Activated naive CD8-positive, alpha-beta T cell (primary cell): ENCODE results near the gene PLA2G4B.

Experiments used
- H3K27ac Mint-ChIP-seq: one replicate; pipeline ENCODE4 v1.8.0; 2021; ENCODE audit warnings: mixed read lengths
- H3K27me3 Mint-ChIP-seq: one replicate; pipeline ENCODE4 v1.8.0; 2021; ENCODE audit warnings: mixed read lengths
- H3K36me3 Mint-ChIP-seq: one replicate; pipeline ENCODE4 v1.8.0; 2021; ENCODE audit warnings: mixed read lengths
- H3K4me1 Mint-ChIP-seq: one replicate; pipeline ENCODE4 v1.8.0; 2021; ENCODE audit warnings: low read depth, mixed read lengths
- H3K4me3 Mint-ChIP-seq: one replicate; pipeline ENCODE4 v1.8.0; 2021; ENCODE audit warnings: mild to moderate bottlenecking, mixed read lengths
- H3K9me3 Mint-ChIP-seq: one replicate; pipeline ENCODE4 v1.8.0; 2021; ENCODE audit warnings: low read depth, mixed read lengths

The PLA2G4B gene

DNA sequence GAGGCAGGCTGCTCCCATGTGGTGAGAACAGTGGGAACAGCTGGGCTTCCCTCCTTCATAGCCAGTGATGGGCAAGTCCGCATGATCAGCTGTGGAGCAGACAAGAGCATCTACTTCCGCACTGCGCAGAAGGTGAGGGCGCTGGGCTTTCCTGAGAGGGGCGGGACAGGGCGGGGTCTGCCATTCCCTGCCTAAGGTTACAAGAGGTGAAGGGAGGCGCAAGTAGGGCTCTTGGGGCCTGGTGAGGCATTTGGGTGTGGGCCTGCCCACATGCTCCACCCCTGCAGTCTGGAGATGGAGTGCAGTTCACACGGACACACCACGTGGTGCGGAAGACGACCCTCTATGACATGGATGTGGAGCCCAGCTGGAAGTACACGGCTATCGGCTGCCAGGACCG lies 21.3 kb upstream of the PLA2G4B start:
- Mint-ChIP-seq H3K9me3 (no peaks in the 10 kb centered on the region), H3K27me3 (no peaks in the 10 kb centered on the region), H3K27ac (no peak overlapping the region), H3K36me3 (peaks cover 3% of the 10 kb centered on the region), H3K4me3 (no peak overlapping the region), H3K4me1 (no peaks in the 10 kb centered on the region)

DNA sequence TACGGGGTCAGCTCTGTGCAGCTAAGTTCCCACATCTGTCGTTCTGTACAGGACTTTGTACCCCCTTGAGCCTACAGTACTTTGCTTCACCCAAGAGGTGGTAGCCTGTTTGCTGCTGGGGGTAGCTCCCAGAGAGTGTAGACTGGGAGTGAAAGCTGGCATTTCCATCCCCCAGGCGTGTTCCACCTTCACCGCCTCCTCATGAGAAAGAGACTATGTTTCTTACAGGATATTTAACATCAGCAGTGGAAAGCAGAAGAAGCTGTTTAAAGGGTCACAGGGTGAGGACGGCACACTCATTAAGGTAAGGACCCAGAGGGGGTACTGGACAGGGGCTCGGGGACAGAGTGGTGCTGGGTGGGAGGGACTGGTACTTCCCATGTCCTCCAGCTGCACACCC lies 20.9 kb upstream of the PLA2G4B start:
- H3K27ac Mint-ChIP-seq, result no peak overlapping the region
- no peaks in the 10 kb centered on the region for H3K27me3 Mint-ChIP-seq
- peaks cover 3% of the 10 kb centered on the region for H3K36me3 Mint-ChIP-seq
- no peaks in the 10 kb centered on the region for H3K9me3 Mint-ChIP-seq
- no peaks in the 10 kb centered on the region for H3K4me1 Mint-ChIP-seq
- no peak overlapping the region for H3K4me3 Mint-ChIP-seq

DNA sequence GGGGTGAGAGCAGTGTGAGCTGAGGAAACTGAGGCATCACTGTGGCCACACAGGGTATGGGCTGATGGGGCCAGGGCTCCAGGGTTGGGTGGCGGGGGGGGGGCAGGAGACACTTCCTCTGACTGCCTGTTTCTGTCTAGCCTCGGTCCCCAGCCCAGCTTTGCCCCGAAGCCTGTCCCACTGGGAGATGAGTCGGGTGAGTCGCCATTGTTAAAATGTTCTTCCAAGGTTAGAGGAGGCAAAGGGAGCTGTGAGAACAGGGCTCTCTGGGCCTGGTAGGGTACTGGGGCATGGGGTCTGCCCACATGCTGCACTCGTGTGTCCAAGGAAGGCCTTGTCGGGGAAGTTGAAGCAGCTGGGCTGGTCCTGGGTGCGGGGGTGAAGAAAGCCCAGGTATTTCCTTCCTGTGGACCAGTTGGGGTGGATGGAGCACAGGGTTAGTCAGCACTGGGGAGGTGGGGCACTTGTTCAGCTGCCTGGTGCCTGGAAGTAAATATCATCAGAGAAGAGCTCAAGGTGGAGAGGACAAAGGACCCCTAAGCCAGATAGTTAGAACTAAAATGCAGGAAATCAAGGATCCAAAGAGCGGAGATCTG lies 19.1 kb upstream of the PLA2G4B start:
- no peaks in the 10 kb centered on the region for H3K36me3 Mint-ChIP-seq
- no peak overlapping the region for H3K27ac Mint-ChIP-seq
- H3K4me3 Mint-ChIP-seq, result no peak overlapping the region
- no peaks in the 10 kb centered on the region for H3K27me3 Mint-ChIP-seq
- H3K9me3 Mint-ChIP-seq, result no peaks in the 10 kb centered on the region
- H3K4me1 Mint-ChIP-seq, result no peaks in the 10 kb centered on the region

DNA sequence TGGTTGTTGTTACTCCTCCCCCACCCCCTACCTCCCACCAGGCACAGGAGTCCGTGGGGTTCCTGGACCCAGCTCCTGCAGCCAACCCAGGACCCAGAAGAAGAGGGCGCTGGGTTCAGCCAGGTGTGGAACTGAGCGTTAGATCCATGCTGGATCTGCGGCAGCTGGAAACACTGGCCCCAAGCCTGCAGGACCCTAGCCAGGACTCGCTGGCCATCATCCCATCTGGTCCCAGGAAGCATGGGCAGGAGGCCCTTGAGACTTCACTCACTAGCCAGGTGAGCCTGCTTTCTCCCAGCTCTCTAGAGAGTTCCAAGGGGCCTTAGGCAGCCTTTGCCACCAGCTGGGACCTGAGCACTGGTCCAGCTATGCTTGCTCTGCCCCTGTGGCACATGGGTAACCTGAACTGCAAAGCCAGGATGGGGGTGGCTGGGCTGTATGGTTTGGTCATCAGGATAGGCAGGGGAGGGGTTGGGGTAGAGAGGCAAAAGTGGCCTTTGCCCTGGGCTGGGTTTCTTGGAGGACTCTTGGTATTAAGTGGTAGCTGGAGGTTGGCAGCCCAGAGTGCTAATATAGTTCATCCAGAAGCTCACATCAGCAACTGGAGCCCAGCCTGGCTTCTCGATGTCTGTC lies 17.7 kb upstream of the PLA2G4B start:
- Mint-ChIP-seq H3K36me3 (no peaks in the 10 kb centered on the region), H3K4me3 (no peak overlapping the region)

DNA sequence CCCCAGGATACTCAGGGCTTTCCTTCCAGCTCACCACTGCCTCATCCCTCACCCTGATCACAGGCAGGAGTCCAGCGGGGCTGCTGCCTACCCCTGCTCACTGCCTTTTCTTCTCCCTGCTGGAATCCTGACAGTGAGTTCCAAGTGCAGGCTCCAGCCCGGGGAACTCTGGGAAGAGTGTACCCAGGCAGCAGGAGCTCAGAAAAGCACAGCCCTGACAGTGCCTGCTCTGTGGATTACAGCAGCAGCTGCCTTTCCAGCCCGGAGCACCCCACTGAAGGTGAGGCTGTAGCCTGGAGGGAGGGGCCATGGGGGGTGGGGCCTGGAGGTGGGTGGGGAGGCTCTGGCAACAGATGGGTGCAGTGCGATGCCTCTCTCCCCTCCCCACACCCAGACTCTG lies 16.8 kb upstream of the PLA2G4B start:
- no peaks in the 10 kb centered on the region for H3K27me3 Mint-ChIP-seq
- peaks cover 3% of the 10 kb centered on the region for H3K4me1 Mint-ChIP-seq
- no peaks in the 10 kb centered on the region for H3K36me3 Mint-ChIP-seq
- H3K9me3 Mint-ChIP-seq, result no peaks in the 10 kb centered on the region
- H3K27ac Mint-ChIP-seq, result no peak overlapping the region
- no peak overlapping the region for H3K4me3 Mint-ChIP-seq

More for the DNA sequence above, 17.7 kb upstream of the PLA2G4B start:
- no peak overlapping the region for H3K27ac Mint-ChIP-seq
- H3K27me3 Mint-ChIP-seq, result no peaks in the 10 kb centered on the region
- H3K4me1 Mint-ChIP-seq, result no peaks in the 10 kb centered on the region
- H3K9me3 Mint-ChIP-seq, result no peaks in the 10 kb centered on the region

DNA sequence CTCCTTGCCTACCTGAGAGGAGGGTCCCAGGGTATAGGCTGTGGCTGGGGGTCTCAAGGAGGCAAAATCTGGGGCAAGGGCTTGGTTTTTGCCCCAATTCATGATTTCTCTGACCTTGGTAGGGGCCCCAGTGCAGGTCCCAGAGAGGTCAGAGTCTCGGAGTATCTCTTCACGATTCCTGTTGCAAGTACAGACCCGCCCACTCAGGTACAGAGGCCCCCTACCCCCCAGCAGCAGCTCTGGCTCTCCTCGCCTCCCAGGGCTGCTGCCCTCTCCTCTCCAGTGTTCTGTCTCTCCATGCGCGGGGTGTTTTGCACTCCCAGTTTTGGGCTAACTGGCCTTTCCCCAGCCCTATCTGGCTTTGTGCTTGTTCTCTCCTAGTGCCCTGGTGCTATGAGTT lies 16.2 kb upstream of the PLA2G4B start:
- no peak overlapping the region for H3K27ac Mint-ChIP-seq
- H3K36me3 Mint-ChIP-seq, result no peaks in the 10 kb centered on the region
- H3K4me1 Mint-ChIP-seq, result peaks cover 4% of the 10 kb centered on the region
- no peaks in the 10 kb centered on the region for H3K27me3 Mint-ChIP-seq
- H3K4me3 Mint-ChIP-seq, result no peak overlapping the region
- no peaks in the 10 kb centered on the region for H3K9me3 Mint-ChIP-seq

DNA sequence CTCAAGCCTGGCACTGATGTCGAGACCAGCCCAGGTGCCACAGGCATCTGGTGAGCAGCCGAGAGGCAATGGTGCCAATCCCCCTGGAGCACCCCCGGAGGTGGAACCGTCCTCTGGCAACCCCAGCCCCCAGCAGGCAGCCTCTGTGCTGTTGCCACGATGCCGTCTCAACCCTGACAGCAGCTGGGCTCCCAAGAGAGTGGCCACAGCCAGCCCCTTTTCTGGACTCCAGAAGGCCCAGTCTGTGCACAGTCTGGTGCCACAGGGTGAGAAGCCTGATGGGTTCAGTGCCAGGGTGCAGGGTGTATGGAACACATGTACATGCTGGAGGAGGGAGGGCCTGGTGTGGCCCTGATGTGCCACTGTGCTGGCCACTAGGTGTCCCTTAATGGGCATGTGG lies 15.7 kb upstream of the PLA2G4B start:
- H3K27me3 Mint-ChIP-seq, result no peaks in the 10 kb centered on the region
- no peaks in the 10 kb centered on the region for H3K9me3 Mint-ChIP-seq
- no peak overlapping the region for H3K4me3 Mint-ChIP-seq
- H3K27ac Mint-ChIP-seq, result no peak overlapping the region
- no peaks in the 10 kb centered on the region for H3K36me3 Mint-ChIP-seq
- peaks cover 7% of the 10 kb centered on the region for H3K4me1 Mint-ChIP-seq

DNA sequence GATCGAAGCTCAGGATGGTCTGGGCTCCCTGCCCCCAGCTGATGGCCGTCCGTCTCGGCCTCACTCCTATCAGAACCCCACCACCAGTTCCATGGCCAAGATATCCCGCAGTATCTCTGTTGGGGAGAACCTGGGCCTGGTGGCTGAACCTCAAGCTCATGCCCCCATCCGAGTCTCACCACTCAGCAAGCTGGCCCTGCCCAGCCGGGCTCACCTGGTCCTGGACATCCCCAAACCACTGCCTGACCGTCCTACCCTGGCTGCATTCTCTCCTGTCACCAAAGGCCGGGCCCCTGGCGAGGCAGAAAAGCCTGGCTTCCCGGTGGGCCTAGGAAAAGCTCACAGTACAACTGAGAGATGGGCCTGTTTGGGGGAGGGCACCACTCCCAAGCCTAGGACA lies 15.1 kb upstream of the PLA2G4B start:
- H3K27me3 Mint-ChIP-seq, result no peaks in the 10 kb centered on the region
- H3K9me3 Mint-ChIP-seq, result no peaks in the 10 kb centered on the region
- H3K36me3 Mint-ChIP-seq, result no peaks in the 10 kb centered on the region
- peaks cover 10% of the 10 kb centered on the region for H3K4me1 Mint-ChIP-seq
- no peak overlapping the region for H3K4me3 Mint-ChIP-seq
- no peak overlapping the region for H3K27ac Mint-ChIP-seq

DNA sequence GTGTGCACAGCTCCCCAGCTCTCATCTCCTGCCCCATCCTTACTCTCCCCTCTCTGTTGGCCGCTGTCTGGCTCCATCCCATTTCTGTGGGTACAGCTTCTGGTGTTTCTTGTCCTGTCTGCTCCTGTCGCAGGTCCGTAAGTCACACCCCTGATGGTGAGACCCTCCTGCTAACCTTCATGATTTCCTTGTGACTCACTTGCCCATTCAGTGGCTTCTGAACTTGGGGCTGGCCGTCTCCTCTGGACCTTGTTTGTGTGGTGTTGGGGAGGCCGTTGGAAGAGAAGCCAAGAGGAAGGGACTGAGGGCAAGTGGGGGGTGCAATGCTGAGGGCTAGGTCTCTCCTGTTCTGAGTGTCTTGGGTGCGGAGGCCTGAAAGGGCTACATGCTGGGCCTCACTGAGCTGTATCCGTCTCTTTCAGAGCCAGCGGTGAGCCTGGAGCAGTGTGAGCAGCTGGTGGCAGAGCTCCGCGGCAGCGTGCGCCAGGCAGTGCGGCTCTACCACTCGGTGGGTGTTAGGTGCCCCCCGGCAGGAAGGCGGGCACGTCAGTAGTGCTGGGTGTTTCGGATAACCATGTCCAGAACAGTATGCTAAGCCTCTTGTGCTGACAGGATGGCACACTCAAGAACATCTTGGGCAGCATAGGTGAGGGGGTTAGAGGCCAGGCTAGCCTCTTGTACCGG lies 14.4 kb upstream of the PLA2G4B start:
- Mint-ChIP-seq H3K9me3 (no peaks in the 10 kb centered on the region), H3K4me3 (no peak overlapping the region), H3K36me3 (no peaks in the 10 kb centered on the region), H3K27ac (no peak overlapping the region), H3K4me1 (peaks cover 16% of the 10 kb centered on the region), H3K27me3 (no peaks in the 10 kb centered on the region)

DNA sequence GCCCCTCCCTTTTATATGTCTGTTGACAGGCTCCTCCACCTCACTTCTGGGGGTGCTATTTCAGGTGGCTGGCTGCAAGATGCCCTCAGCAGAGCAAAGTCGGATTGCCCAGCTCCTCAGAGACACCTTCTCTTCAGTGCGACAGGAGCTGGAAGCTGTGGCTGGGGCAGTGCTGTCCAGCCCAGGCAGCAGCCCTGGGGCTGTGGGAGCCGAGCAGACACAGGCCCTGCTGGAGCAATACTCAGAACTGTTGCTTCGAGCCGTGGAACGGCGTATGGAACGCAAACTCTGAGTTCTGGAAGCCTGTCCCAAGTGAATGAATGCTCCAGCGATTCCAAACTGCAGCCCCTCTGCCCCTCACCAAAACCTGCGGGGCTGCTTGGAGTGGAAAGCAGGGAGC lies 13.5 kb upstream of the PLA2G4B start:
- H3K4me3 Mint-ChIP-seq, result no peak overlapping the region
- no peak overlapping the region for H3K27ac Mint-ChIP-seq

DNA sequence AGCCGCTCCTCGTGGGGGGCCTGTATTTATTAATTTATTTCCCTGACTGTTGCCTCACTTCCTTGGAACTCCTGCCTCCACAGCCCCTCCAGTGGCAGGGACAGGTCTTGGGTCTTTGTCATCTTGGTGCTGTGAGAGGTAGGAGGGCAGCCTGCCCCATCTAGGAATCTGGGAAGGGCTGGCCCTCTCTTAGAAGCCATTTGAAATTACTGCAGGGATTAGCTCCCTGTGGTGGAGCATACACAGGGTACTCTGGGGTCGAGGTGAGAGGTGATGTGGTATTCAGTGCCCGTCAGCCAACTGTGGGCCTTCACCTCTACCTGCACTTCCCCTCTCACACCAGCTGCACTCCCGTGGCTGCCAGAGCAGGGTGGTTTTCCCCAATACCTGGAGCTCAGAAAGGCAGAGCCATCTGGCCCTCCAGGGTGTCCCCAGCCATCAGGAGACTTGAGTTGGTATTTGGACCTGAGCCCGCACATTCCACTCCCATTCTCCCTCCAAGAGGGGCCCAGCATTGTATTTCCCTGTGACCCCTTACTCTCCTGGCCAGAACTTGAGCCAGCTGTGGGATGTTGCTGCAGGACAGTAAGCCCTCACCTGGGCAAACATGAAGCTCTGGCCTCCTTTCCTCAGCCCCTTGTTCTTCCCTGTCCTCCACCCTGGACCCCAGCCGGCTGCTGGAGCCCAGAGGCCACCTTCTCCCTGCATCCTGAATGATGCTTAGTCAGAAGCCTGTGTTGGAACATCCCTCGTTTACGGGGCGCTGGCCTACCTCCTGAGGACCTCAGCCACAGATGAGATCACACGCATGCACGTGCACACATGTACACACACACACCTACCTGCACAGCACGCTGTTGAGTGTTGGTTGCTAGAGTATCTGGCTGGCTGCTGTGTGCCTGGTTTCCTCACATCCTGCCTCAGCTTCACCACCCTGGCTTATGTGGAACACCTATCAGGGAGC lies 12.8 kb upstream of the PLA2G4B start:
- no peak overlapping the region for H3K27ac Mint-ChIP-seq
- peaks cover 24% of the 10 kb centered on the region for H3K4me1 Mint-ChIP-seq
- no peaks in the 10 kb centered on the region for H3K36me3 Mint-ChIP-seq
- H3K4me3 Mint-ChIP-seq, result peak overlapping the region; percentile 71
- no peaks in the 10 kb centered on the region for H3K9me3 Mint-ChIP-seq
- no peaks in the 10 kb centered on the region for H3K27me3 Mint-ChIP-seq

More for the DNA sequence above, 13.5 kb upstream of the PLA2G4B start:
- Mint-ChIP-seq H3K4me1 (peaks cover 23% of the 10 kb centered on the region), H3K36me3 (no peaks in the 10 kb centered on the region), H3K27me3 (no peaks in the 10 kb centered on the region), H3K9me3 (no peaks in the 10 kb centered on the region)

DNA sequence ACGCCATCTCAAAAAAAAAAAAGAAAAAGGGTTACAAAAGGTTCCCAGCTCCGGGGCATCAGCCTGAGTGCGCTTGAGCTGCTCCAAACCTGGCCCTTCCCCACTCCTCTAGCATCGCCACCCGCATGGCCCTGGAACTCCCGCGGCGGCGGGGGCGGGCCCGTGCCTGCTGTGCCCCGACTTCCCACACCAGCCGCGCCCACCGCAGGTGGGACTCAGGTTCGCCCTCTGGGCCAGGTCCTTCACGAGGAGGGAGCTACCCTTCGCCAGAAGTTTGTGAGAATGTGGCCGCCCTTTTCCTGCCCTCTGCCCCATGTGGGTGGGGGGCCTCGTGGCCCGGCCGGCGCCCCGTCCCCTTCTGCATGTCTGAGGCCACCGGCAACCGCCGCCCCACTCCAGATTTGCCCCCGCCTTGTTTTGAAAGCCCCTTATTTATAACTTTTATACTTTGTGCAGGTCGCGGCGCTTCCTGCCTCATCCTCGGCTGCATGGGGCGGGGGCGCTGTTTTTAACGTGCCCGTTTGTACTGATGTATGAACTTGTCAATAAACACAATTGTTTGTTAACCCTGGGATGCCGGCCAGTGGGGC lies 11.3 kb upstream of the PLA2G4B start:
- Mint-ChIP-seq H3K9me3 (no peaks in the 10 kb centered on the region), H3K27ac (peak overlapping the region; percentile 84), H3K4me1 (peaks cover 38% of the 10 kb centered on the region), H3K4me3 (peak overlapping the region; percentile 91), H3K27me3 (no peaks in the 10 kb centered on the region), H3K36me3 (no peaks in the 10 kb centered on the region)

DNA sequence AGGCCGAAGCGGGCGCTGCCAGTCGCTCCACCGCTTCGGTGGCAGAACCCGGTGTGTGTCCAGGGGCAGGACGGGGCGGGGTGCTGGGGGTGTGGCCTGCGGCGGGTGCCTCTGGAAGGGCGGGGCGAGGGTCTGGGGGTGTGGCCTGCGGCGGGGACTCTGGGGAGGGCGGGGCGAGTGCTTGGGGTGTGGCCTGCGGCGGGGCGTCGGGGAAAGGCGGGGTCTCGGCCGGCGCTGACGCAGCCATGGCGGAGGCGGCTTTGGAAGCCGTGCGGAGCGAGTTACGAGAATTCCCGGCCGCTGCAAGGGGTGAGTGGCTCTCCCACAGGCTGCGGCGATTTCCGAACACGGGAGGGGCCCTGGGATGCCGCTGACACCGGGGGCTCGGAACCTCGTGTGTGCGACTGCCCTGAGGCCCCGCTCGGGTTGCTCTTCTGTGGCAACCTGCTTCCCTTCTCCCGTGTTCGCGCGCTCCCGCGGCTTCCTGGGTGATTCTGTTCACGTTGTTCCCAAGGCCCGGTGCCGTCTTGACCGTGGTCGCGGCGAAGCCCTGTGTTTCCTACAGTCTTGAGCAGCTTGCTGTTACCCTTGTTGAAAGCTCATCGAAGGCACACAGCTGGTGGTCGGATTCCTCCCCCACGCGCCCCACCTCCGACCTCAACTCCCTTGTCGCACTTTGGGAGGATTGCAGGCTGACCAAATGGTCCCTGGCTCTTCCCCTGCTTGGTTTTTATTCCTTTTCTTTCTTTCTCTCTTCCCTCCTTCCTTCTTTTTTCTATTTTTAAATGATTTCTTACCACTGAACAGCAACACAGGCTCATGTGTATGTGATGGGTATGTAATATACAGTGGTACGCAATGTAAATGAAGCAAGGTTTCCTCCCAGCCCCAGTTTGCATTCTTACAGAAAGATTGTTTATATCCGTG lies 10.5 kb upstream of the PLA2G4B start, which contains the start of gene JMJD7:
JMJD7 (plus strand) TSS at position 213 of the 927 bp plus-strand sequence; CDS start at position 246, 33 bp downstream.
- Mint-ChIP-seq H3K9me3 (no peaks in the 10 kb centered on the region), H3K4me3 (peak within 1 kb of the TSS; percentile 91), H3K27me3 (no peaks in the 10 kb centered on the region), H3K36me3 (no peaks in the 10 kb centered on the region), H3K4me1 (peaks cover 46% of the 10 kb centered on the region), H3K27ac (peak within 1 kb of the TSS; percentile 84)

DNA sequence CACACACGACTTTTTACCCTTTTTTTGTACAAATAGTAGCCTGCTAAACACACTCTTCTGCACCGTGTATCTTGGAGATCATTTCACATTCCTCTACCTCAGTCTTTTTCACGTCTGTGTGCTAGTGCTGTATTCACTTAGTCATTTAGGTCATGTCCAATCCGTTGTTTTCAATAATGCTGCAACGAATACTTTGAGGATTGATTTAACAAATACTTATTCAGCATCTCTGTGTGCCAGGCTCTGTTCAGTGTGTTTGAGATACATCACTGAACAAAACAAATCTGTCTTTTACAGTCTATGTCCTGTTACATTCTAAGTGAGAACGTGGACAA lies 9.9 kb upstream of the PLA2G4B start:
- H3K36me3 Mint-ChIP-seq, result no peaks in the 10 kb centered on the region
- peak overlapping the region; percentile 91 for H3K4me3 Mint-ChIP-seq
- H3K27me3 Mint-ChIP-seq, result no peaks in the 10 kb centered on the region
- H3K4me1 Mint-ChIP-seq, result peaks cover 50% of the 10 kb centered on the region
- H3K27ac Mint-ChIP-seq, result peak overlapping the region; percentile 84
- H3K9me3 Mint-ChIP-seq, result no peaks in the 10 kb centered on the region
